ENCODE data around the gene IL34.
"Not testable (repeated sequence)": the region's sequence is repeated elsewhere in the genome, so short reads cannot be mapped to it uniquely, and the experiment has no call there.

Gene IL34

GRCh38 chr16:70633617-70634016, 12.7 kb upstream of the IL34 start:
- not testable (repeated sequence) for DNase-seq

DNA sequence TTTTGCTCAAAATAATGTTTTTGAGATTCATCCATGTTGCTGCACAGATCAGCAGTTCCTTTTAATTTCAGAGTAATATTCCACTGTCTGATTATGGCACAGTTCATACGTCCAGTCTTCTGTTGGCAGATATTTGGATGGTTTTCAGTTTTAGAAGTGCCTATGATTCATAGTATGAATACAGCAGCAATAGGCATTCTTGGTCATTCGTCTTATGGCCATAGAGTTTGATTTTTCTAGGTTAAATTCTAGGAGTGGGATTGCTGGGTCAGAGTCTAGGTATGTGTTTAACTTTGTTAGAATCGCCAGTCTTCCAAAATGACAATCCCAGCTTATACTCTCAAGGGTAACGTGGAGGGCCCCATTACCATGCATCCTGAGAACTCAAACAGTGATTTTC, 11.5 kb upstream of the IL34 start:
- no peak for DNase-seq

GRCh38 chr16:70635336-70636016, 10.9 kb upstream of the IL34 start:
- no peak for DNase-seq

GRCh38 chr16:70638814-70639792, 7.3 kb upstream of the IL34 start:
- DNase-seq = no peak

DNA sequence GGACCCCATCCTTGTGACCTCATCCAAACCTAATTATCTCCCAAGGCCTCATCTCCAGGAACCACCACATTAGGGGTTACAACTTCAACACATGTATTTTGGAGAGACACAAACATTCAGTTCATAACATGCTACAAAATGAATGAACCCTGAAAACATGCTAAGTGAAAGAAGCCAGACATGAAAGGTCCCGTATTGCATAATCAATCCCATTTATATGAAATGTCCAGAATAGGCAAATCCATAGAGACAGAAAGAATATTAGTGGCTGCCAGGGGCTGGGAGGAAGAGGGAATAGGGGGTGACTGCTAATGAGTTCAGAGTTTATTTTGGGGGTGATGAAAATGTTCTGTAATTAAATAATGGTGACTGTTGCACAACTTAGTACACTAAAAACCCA, 3.7 kb upstream of the IL34 start:
- DNase-seq = no peak

- DNase-seq = not testable (repeated sequence)
These were observed 3.1 kb upstream of the IL34 start for GRCh38 chr16:70643264-70643663.

- no peak for DNase-seq
These were observed 1.4 kb upstream of the IL34 start for GRCh38 chr16:70644763-70645597.

DNA sequence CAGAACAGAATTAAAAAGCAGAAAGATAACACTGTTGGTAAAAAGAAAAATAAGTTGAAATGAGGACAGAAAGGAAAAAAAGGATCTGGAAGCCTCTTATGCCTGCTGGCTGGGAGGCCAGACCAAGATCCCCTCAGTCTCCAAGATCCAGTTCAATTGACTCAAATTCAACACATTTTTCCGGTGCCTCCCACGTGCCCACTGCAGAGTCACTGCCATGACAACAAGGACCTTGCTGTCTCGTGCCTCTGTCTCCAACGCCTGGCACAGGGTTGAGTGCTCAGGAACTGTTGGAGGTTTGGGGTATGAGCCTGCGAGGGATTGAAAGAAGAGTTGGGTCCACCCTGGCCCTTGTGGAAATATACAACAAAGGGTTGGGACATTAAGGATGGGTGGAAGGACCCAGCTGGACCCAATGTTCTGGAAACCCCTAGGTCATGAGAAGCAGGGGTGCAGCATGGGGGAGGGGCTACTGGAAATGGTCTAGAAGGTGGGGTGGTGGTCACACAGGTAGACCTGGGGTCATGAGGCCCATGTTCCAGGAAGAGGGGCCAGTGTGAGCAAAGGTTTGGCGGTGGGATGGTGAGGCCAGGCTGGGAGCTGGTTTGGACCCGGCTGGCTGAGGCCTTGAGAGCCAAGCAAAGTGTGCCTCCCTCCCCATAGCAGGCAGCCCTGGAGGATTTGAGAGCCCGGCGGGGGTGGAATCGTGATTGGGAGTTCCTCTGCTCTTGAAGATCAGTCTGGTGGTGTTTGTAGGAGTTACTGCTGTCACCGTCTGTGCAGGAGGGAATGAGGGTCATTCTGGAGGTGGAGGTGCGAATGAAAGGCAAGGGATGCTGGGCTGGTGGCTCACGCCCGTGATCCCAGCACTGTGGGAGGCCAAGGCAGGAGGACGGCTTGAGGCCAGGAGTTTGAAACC, 1.3 kb downstream of the IL34 start:
- no peak for DNase-seq

DNA sequence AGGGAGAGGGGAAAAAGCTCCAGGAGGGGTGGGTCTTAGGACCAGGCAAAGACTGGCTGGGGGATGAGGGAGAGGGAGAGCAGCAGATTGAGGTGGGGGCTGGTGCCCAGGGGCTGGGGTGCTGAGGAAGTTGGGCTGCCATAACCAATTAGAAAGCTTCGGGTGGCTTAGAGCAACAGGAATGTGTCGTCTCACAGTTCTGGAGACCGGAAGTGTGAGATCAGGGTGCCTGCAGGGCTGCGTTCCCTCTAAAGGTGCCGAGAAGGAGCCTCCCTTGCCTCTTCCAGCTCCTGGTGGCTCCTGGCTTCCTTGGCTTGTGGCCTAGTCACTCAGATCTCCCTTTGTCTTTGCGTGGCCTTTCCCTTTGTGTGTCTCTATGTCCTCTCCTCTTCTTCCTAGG, 2.2 kb downstream of the IL34 start:
- no peak for DNase-seq

- no peak for DNase-seq
These were observed 2.9 kb downstream of the IL34 start for GRCh38 chr16:70649300-70649699.

- no peak for DNase-seq
These were observed 3.9 kb downstream of the IL34 start for GRCh38 chr16:70650216-70650615.

DNA sequence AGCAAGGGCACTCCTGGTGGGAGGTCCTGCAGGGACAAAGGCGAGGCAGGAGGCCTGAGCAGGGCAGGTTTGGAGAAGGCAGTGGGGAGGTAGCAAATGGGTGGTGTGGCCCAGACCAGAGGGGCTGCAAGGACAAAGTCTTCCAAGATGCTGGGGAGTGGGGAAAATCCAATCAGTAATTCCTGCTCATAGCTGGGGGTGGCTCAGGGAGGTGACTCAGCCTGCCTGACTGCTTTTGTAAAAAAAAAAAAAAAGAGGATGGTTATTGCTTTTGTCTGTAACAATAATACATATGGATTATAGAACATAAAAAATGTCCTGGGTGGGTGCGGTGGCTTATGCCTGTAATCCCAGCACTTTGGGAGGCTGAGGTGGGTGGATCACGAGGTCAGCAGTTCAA, 5.2 kb downstream of the IL34 start:
- DNase-seq = no peak

- DNase-seq = no peak
These were observed 6.0 kb downstream of the IL34 start for GRCh38 chr16:70652322-70652721.

DNA sequence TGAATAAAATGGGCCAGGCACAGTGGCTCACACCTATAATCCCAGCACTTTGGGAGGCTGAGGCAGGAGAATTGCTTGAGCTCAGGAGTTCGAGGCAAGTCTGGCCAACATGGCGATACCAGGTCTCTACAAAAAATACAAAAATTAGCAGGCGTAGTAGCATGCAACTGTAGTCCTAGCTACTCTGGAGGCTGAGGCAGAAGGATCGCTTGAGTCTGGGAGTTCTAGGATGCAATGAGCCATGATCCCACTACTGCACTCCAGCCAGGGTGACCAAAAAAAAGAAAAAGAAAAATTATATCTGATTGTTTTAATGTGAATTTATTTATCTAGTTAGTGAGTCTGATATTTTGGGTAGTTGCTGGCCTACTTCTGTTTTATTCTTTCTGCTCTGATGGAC, 7.0 kb downstream of the IL34 start:
- DNase-seq = no peak

DNA sequence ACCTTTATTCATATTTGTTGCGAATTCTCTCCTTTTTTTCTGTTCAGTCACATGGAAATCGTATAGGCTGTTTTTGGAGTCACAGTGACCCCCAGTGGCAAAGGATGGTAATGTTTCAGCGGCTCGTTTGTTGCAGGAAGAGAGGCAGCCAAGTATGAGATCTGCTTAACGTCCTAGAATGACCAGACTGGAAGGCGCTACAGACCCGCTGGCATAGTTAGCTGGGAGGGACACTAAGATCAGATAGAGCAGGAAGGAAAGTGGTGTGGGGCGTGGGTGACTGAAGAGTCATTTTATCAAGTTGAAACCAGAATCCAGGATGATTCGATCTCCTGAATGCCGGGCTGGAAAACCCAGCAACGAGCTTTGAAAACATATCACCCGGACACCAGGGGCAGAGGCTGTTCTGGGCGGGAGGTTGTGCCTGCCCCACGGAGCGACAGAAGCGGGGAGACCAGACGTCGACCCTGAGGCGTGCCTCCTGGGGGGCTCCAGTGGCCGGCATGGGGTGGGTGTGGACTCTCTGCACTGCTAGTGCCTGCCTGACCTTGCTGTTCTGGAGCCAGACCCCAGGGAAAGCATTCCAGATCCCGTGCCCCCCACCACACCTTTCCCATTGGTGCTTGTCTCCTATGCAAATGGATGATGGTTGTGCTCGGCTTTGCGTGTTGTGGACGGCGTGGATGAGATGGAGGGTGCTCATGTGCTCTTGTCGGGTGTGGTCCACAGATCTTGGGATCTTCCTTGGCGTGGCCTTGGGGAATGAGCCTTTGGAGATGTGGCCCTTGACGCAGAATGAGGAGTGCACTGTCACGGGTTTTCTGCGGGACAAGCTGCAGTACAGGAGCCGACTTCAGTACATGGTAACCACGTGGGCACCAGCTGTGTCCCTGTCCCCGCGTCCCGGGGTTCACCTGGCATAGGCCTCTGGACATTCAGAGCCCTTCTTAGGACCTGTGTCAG, 7.7 kb downstream of the IL34 start:
- DNase-seq = peak; percentile 75

DNA sequence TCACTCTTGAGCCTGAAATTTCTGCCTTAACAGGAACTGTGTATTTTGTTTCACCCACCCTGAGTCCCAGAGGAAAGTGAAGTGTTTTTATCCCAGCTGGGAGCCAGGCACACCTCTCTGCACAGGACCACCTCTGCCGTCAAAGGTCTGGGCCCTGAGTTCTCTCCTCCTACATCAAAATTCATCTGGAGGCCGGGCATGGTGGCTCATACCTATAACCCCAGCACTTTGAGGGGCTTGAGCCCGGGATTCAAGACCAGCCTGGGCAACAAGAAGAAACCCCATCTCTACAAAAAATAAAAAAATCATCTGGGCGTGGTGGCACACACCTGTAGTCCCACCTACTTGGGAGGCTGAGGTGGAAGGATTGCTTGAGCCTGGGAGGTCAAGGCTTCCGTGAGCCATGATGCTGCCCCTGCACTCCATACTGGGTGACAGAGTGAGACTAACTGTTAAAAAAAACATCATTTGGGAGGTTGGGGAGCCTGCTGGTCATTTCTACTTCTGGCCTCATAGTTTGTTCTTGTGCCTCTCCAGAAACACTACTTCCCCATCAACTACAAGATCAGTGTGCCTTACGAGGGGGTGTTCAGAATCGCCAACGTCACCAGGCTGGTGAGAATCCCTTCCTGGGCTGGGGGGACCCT, 9.8 kb downstream of the IL34 start:
- DNase-seq = no peak

DNA sequence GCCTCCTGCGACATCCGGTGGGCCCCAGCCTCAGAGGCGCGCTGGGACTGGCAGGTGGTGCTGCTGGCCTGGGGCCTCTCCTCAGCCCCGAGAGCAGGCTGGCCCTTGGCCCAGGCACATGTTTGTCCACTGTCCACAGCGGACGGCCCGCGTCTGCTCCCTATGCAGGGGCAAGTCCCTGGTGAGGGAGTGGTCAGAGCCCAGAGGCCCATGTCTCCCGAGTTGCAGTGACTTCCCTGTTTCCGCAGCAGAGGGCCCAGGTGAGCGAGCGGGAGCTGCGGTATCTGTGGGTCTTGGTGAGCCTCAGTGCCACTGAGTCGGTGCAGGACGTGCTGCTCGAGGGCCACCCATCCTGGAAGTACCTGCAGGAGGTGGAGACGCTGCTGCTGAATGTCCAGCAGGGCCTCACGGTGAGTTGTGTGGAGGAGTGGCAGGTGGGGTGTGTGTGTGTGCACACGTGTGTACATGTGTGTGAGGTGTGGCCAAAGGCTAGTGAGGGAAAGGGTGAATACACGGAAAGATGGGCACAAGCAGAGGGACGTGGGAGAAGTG, 10.4 kb downstream of the IL34 start:
- DNase-seq = no peak

GRCh38 chr16:70657956-70658355, 11.6 kb downstream of the IL34 start:
- no peak for DNase-seq

DNA sequence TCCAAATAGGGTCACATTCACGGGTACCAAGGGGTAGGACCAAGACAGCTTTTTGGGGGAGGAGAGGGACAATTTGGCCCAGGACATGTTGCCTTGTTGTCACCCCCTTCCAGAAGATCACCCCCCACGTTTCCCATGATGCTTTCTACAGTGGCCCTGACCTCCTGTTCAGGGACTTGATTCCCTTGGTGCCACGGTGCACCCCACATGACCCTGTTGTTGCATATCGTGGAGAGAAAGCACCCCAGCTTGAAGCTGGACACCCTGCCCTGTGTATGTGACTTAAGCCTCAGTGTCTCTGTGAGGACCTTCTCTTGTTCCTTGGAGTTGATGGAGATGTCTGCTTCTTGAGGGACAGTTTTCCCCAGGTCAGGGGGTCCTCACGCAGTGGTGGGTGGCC, 12.6 kb downstream of the IL34 start:
- DNase-seq = no peak

DNA sequence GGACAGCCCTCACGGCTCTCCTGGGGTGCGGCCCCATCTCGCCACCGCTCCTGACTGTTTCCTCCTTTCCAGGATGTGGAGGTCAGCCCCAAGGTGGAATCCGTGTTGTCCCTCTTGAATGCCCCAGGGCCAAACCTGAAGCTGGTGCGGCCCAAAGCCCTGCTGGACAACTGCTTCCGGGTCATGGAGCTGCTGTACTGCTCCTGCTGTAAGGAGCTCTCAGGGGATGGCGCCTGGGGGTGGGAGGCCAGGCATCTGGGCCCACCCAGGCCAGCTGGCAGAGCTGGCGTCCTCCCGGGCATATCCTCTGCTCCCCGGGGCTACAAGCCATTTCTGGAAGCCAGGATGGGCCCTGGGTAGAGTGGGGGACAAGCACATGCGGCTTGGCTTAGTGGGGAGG, 13.2 kb downstream of the IL34 start:
- DNase-seq = no peak
